ENCODE results near the gene FHIT.

The FHIT gene

DNA sequence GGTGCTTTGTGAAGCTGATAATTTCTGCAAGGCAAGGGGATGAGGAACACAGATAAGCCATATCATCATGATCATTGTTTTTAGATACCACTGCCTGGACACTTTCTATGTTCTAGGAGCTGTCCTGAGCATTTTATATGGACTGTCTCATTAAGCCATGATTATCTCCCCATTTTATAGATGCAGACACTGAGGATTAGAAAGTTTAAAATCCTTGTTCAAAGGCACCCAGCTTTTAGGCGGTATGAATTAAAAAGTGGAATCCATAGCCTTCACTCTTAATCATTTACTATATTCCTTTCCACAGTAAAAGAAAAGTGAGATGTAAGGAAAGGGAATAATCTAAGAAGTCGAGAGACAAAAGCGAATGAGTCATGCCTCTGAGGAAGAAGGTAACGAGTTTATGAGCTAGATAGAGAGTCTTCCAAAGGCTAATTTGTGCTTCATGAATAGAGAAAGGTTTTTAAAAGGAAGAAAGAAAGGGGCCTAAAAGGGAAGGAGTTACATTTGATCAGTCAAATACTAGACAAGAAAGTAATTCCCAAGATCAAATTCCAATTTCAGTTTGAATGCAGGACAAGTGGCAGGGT, 856.0 kb downstream of the FHIT start:
- no peak overlapping the region for H3K4me3 ChIP-seq (ENCODE audit: low read length)
- peaks cover 3% of the 10 kb centered on the region for H3K4me1 ChIP-seq (ENCODE audit: control insufficient read depth, insufficient read depth, low read length)
- no peak for DNase-seq (ENCODE audit: low read depth)
- H3K27me3 ChIP-seq (replicated peaks; ENCODE audit: control insufficient read depth, insufficient read depth, low read length), result no peaks in the 10 kb centered on the region
- H3K9ac ChIP-seq (ENCODE audit: low read length), result no peak overlapping the region
- H3K36me3 ChIP-seq (ENCODE audit: control insufficient read depth, insufficient read depth, low read length, severe bottlenecking), result no peaks in the 10 kb centered on the region
- no peaks in the 10 kb centered on the region for H3K9me3 ChIP-seq (ENCODE audit: control insufficient read depth, low read length)

DNA sequence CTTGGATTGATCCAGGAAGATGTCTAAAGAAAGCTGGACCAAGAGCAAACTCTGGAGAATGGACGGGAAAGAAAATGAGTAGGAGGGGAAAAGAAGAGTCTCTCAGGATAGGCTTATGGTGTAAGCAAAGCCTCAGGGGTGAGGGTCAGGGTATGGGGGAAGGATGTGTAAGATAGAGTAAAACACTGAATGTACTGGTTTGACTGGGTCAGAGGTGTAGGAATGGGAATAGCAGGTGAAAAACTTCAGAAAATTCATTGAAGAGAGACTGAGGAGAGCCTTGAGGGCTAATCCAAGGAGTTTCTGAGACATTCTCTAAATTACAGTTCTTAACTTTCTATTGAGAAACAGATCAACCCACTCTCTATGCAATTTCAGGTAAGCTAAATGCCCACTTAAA, 857.3 kb downstream of the FHIT start:
- no peak overlapping the region for H3K9ac ChIP-seq (ENCODE audit: low read length)

DNA sequence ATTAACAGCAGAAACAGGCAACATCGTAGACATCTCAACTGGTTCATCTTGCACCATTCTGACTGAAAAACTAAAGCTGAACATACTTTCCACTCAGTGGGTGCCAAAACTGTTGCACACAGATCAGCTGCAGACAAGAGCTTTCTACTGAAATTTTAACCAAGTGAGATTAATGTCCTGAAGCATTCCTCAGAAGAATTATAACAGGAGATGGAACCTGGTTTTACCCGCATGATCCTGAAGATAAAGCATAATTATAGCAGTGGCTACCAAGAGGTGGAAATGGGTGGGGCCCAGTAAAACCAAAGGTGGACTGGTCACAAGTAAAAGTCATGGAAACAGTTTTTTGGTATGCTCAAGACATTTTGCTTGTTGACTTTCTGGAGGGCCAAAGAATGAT, 858.8 kb downstream of the FHIT start:
- DNase-seq (ENCODE audit: low read depth), result no peak
- no peaks in the 10 kb centered on the region for H3K9me3 ChIP-seq (ENCODE audit: control insufficient read depth, low read length)
- H3K36me3 ChIP-seq (ENCODE audit: control insufficient read depth, insufficient read depth, low read length, severe bottlenecking), result no peaks in the 10 kb centered on the region
- H3K4me1 ChIP-seq (ENCODE audit: control insufficient read depth, insufficient read depth, low read length), result no peaks in the 10 kb centered on the region
- H3K27me3 ChIP-seq (replicated peaks; ENCODE audit: control insufficient read depth, insufficient read depth, low read length), result no peaks in the 10 kb centered on the region
- no peak overlapping the region for H3K9ac ChIP-seq (ENCODE audit: low read length)
- no peak overlapping the region for H3K4me3 ChIP-seq (ENCODE audit: low read length)

More for the DNA sequence above, 857.3 kb downstream of the FHIT start:
- no peak for DNase-seq (ENCODE audit: low read depth)
- H3K27me3 ChIP-seq (replicated peaks; ENCODE audit: control insufficient read depth, insufficient read depth, low read length), result no peaks in the 10 kb centered on the region
- H3K4me3 ChIP-seq (ENCODE audit: low read length), result no peak overlapping the region
- no peaks in the 10 kb centered on the region for H3K4me1 ChIP-seq (ENCODE audit: control insufficient read depth, insufficient read depth, low read length)
- no peaks in the 10 kb centered on the region for H3K9me3 ChIP-seq (ENCODE audit: control insufficient read depth, low read length)
- no peaks in the 10 kb centered on the region for H3K36me3 ChIP-seq (ENCODE audit: control insufficient read depth, insufficient read depth, low read length, severe bottlenecking)

DNA sequence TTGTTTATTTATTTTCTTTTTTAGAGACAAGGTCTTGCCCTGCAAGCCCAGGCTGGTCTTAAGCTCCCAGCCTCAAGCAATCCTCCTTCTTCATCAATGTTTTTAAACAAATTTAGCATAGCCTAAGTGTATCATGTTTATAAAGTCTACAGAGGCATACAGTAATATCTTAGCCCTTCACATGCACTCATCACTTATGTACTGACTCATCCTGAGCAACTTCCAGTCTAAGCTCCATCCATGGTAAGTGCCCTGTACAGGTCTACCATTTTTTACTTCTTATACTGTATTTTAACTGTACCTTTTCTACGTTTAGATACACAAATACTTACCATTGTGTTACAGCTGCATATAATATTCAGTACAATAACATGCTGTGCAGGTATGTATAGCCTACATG, 860.0 kb downstream of the FHIT start:
- H3K4me1 ChIP-seq (ENCODE audit: control insufficient read depth, insufficient read depth, low read length), result no peaks in the 10 kb centered on the region
- H3K4me3 ChIP-seq (ENCODE audit: low read length), result no peak overlapping the region
- no peaks in the 10 kb centered on the region for H3K9me3 ChIP-seq (ENCODE audit: control insufficient read depth, low read length)
- H3K9ac ChIP-seq (ENCODE audit: low read length), result no peak overlapping the region
- no peaks in the 10 kb centered on the region for H3K36me3 ChIP-seq (ENCODE audit: control insufficient read depth, insufficient read depth, low read length, severe bottlenecking)
- H3K27me3 ChIP-seq (replicated peaks; ENCODE audit: control insufficient read depth, insufficient read depth, low read length), result no peaks in the 10 kb centered on the region
- no peak for DNase-seq (ENCODE audit: low read depth)

DNA sequence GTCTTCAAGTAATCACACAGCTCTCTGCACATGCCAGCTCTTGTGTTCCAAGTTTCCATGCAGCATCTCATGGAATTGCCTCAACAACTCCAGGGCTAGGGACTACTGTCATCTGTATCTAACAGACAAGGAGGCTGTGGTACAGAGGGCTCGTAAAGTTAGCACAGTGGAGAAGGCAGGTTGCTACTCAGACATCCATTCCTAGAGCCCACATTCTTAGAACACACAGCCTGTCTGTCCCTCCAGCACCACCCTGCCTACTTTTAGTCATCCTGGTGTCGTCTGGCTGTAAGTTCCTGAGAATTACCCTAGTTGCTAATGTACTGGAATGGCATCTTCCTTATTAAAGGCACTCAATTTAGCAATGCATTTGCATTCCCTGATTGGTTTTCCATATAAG, 862.5 kb downstream of the FHIT start:
- no peaks in the 10 kb centered on the region for H3K36me3 ChIP-seq (ENCODE audit: control insufficient read depth, insufficient read depth, low read length, severe bottlenecking)
- no peak overlapping the region for H3K9ac ChIP-seq (ENCODE audit: low read length)
- H3K4me3 ChIP-seq (ENCODE audit: low read length), result no peak overlapping the region
- DNase-seq (ENCODE audit: low read depth), result no peak
- no peaks in the 10 kb centered on the region for H3K4me1 ChIP-seq (ENCODE audit: control insufficient read depth, insufficient read depth, low read length)
- no peaks in the 10 kb centered on the region for H3K27me3 ChIP-seq (replicated peaks; ENCODE audit: control insufficient read depth, insufficient read depth, low read length)
- no peaks in the 10 kb centered on the region for H3K9me3 ChIP-seq (ENCODE audit: control insufficient read depth, low read length)

DNA sequence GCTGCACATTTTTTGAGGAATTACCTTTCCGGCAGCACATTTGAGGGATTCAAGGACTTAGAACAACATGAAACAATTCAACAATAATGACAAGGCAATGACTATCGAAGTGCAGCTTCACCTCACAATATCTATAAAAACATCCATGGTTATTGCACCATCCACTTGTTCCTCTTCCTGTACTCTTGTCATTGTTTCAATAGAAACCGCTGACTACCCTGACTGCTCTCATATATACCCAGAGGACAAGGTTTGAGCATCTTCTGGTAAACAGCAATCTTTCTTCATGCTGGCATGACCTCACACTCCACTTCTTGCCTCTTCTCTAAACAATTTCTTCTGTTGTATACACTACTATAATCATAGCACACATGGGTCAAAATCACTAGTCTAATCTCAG, 864.9 kb downstream of the FHIT start:
- no peaks in the 10 kb centered on the region for H3K27me3 ChIP-seq (replicated peaks; ENCODE audit: control insufficient read depth, insufficient read depth, low read length)
- no peak for DNase-seq (ENCODE audit: low read depth)
- H3K9ac ChIP-seq (ENCODE audit: low read length), result no peak overlapping the region
- H3K4me3 ChIP-seq (ENCODE audit: low read length), result no peak overlapping the region
- H3K36me3 ChIP-seq (ENCODE audit: control insufficient read depth, insufficient read depth, low read length, severe bottlenecking), result no peaks in the 10 kb centered on the region
- no peaks in the 10 kb centered on the region for H3K4me1 ChIP-seq (ENCODE audit: control insufficient read depth, insufficient read depth, low read length)
- no peaks in the 10 kb centered on the region for H3K9me3 ChIP-seq (ENCODE audit: control insufficient read depth, low read length)

DNA sequence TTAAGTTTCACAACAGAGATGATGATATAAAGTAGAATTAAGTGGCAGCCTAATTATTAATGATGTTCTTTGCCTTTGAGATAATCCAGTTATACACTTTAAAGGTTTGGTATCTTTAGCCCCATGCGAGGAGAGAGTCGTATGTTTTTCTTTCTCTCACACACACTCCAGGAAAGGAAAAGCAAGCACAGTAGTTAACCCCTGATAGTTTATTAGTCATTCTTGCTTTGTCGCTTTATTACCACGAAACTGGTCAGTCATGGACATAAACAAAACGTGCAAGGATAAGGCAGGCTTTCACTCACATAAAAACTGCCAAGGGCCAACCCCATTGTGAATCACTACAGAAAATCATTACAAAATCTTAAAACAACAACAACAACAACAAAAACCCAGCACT, 866.9 kb downstream of the FHIT start:
- Histone ChIP-seq H3K9ac (ENCODE audit: low read length) (no peak overlapping the region), H3K4me1 (ENCODE audit: control insufficient read depth, insufficient read depth, low read length) (no peaks in the 10 kb centered on the region), H3K4me3 (ENCODE audit: low read length) (no peak overlapping the region), H3K27me3 (replicated peaks; ENCODE audit: control insufficient read depth, insufficient read depth, low read length) (no peaks in the 10 kb centered on the region), H3K36me3 (ENCODE audit: control insufficient read depth, insufficient read depth, low read length, severe bottlenecking) (no peaks in the 10 kb centered on the region), H3K9me3 (ENCODE audit: control insufficient read depth, low read length) (no peaks in the 10 kb centered on the region)
- DNase-seq (ENCODE audit: low read depth), result no peak

DNA sequence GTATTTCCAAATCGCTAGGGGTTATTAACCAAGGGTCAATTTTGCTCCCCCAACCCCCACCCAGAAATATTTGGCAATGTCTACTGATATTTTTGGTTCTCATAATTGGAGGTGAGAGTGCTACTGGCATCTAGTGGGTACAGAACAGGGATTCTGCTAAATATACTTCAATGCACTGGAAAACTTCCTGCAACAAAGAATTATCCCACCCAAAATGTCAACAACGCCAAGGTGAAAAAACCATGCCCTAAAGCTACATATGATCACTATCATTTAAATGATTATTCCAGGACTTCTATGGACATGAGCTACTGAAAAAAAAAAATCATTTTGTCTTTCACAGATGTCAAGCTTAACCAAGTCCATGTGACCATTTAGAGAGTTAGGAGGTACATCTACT, 867.9 kb downstream of the FHIT start:
- DNase-seq (ENCODE audit: low read depth), result no peak
- H3K9ac ChIP-seq (ENCODE audit: low read length), result no peak overlapping the region
- H3K9me3 ChIP-seq (ENCODE audit: control insufficient read depth, low read length), result no peaks in the 10 kb centered on the region
- no peaks in the 10 kb centered on the region for H3K4me1 ChIP-seq (ENCODE audit: control insufficient read depth, insufficient read depth, low read length)
- H3K36me3 ChIP-seq (ENCODE audit: control insufficient read depth, insufficient read depth, low read length, severe bottlenecking), result no peaks in the 10 kb centered on the region
- no peaks in the 10 kb centered on the region for H3K27me3 ChIP-seq (replicated peaks; ENCODE audit: control insufficient read depth, insufficient read depth, low read length)
- no peak overlapping the region for H3K4me3 ChIP-seq (ENCODE audit: low read length)

DNA sequence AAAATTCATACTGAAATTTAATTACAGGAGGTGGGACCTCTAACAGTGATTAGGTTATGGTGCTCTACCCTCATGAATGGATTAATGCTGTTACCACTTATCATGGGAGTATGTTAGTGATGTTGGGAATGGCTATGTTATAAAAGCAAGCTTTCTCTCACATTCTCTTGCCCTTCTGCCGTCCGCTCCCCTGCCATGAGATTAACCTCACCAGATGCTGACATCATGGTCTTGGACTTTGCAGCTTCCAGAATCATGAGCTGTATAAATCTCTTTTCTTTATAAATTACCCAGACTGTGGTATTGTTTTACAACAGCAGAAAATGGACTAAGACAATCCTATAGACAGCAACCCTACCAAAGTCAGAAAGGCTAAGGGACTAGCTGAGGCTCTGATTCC, 884.8 kb downstream of the FHIT start:
- H3K27me3 ChIP-seq (replicated peaks; ENCODE audit: control insufficient read depth, insufficient read depth, low read length), result no peaks in the 10 kb centered on the region
- H3K9ac ChIP-seq (ENCODE audit: low read length), result no peak overlapping the region
- H3K4me1 ChIP-seq (ENCODE audit: control insufficient read depth, insufficient read depth, low read length), result peaks cover 6% of the 10 kb centered on the region
- DNase-seq (ENCODE audit: low read depth), result no peak
- H3K4me3 ChIP-seq (ENCODE audit: low read length), result no peak overlapping the region
- no peaks in the 10 kb centered on the region for H3K36me3 ChIP-seq (ENCODE audit: control insufficient read depth, insufficient read depth, low read length, severe bottlenecking)
- H3K9me3 ChIP-seq (ENCODE audit: control insufficient read depth, low read length), result no peaks in the 10 kb centered on the region

DNA sequence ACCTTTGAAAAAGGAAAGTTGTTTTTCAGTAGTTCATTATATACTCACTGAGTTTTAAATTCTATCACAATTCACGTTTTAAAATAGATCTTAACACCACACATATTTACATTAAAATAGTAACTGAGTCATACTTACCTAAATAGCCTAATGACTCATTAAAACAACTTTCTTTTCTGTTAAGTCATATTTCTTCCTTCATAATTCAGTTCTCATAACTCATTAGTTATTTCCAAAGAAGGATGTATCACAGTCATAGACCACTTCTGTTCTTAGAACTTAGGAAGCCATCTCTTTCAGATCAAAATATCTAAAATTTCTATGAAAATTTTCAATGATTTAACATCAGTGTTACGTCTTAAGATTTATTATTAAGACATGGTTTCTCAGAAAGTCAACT, 885.9 kb downstream of the FHIT start:
- Histone ChIP-seq H3K4me3 (ENCODE audit: low read length) (no peak overlapping the region), H3K27me3 (replicated peaks; ENCODE audit: control insufficient read depth, insufficient read depth, low read length) (no peaks in the 10 kb centered on the region), H3K9ac (ENCODE audit: low read length) (no peak overlapping the region), H3K4me1 (ENCODE audit: control insufficient read depth, insufficient read depth, low read length) (peaks cover 6% of the 10 kb centered on the region), H3K36me3 (ENCODE audit: control insufficient read depth, insufficient read depth, low read length, severe bottlenecking) (no peaks in the 10 kb centered on the region), H3K9me3 (ENCODE audit: control insufficient read depth, low read length) (no peaks in the 10 kb centered on the region)
- no peak for DNase-seq (ENCODE audit: low read depth)

DNA sequence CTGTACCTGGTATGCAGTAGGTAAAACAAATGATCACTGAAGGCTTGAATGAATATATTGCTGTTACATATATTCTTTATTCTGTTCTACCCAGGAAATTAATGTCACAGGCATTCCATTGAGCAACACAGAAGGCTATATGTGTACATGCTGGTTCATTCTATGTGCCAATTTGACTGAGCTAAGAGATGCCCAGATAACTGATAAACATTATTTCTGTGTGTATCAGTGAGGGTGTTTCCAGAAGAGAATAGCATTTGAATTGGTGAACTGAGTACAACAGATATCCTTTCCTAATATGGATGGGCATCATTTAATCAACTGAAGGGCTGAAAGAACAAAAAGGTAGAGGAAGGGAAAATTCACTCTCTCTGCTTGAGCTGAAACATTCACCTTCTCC, 886.8 kb downstream of the FHIT start:
- no peak overlapping the region for H3K4me3 ChIP-seq (ENCODE audit: low read length)
- no peaks in the 10 kb centered on the region for H3K9me3 ChIP-seq (ENCODE audit: control insufficient read depth, low read length)
- no peak overlapping the region for H3K9ac ChIP-seq (ENCODE audit: low read length)
- DNase-seq (ENCODE audit: low read depth), result no peak
- no peaks in the 10 kb centered on the region for H3K36me3 ChIP-seq (ENCODE audit: control insufficient read depth, insufficient read depth, low read length, severe bottlenecking)
- H3K4me1 ChIP-seq (ENCODE audit: control insufficient read depth, insufficient read depth, low read length), result peaks cover 6% of the 10 kb centered on the region
- no peaks in the 10 kb centered on the region for H3K27me3 ChIP-seq (replicated peaks; ENCODE audit: control insufficient read depth, insufficient read depth, low read length)

DNA sequence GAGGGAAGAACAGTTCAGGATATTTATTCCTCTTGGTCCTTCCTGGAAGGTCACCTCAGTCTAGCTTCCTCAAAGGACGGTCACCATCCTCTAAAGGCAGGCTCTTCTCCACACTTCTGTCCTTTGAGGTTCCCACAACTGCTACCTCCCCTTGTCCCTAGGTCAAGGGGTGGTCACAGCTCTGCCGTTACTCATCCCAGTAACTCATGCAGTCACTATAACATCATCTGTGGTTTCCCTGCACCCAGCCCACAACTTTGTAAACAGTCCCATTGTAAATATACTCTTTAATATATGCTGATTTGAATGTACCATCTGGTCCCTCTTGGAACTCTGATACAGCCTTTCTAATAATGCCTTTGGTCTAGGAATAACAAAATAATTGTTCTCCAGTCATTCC, 887.4 kb downstream of the FHIT start:
- no peaks in the 10 kb centered on the region for H3K27me3 ChIP-seq (replicated peaks; ENCODE audit: control insufficient read depth, insufficient read depth, low read length)
- DNase-seq (ENCODE audit: low read depth), result no peak
- no peak overlapping the region for H3K4me3 ChIP-seq (ENCODE audit: low read length)
- H3K9me3 ChIP-seq (ENCODE audit: control insufficient read depth, low read length), result no peaks in the 10 kb centered on the region
- H3K36me3 ChIP-seq (ENCODE audit: control insufficient read depth, insufficient read depth, low read length, severe bottlenecking), result no peaks in the 10 kb centered on the region
- H3K4me1 ChIP-seq (ENCODE audit: control insufficient read depth, insufficient read depth, low read length), result peaks cover 6% of the 10 kb centered on the region
- no peak overlapping the region for H3K9ac ChIP-seq (ENCODE audit: low read length)
